Activated naive CD4-positive, alpha-beta T cell treated with anti-CD3 and anti-CD28 coated beads, Interleukin-2, amount 10 ng/mL, durations not matched to agents 7 days and 5 days (primary cell): ENCODE measurements around the gene NOXO1.

Experiments
- CTCF ChIA-PET: fragments of 350-600 bp; sonication (Branson Sonifier 250); formaldehyde crosslinking; loops from one replicate; lab custom pipeline; 2021; ENCODE audit warnings: antibody characterized with exemption; lab: Charles Lee
- DNase-seq: peaks from one replicate; pipeline ENCODE4 v3.0.0-alpha.2; 2020
- H3K27ac Mint-ChIP-seq: one replicate; pipeline ENCODE4 v1.8.0; 2021; ENCODE audit warnings: mild to moderate bottlenecking, moderate library complexity, mixed read lengths
- H3K27me3 Mint-ChIP-seq: one replicate; pipeline ENCODE4 v1.8.0; 2021; ENCODE audit warnings: mild to moderate bottlenecking, mixed read lengths
- H3K36me3 Mint-ChIP-seq: one replicate; pipeline ENCODE4 v1.8.0; 2021; ENCODE audit warnings: mixed read lengths
- H3K4me1 Mint-ChIP-seq: one replicate; pipeline ENCODE4 v1.8.0; 2021; ENCODE audit warnings: mixed read lengths
- H3K4me3 Mint-ChIP-seq: one replicate; pipeline ENCODE4 v1.8.0; 2021; ENCODE audit warnings: mild to moderate bottlenecking, moderate library complexity, mixed read lengths
- H3K9me3 Mint-ChIP-seq: one replicate; pipeline ENCODE4 v1.8.0; 2021; ENCODE audit warnings: mixed read lengths

NOXO1 gene

DNA sequence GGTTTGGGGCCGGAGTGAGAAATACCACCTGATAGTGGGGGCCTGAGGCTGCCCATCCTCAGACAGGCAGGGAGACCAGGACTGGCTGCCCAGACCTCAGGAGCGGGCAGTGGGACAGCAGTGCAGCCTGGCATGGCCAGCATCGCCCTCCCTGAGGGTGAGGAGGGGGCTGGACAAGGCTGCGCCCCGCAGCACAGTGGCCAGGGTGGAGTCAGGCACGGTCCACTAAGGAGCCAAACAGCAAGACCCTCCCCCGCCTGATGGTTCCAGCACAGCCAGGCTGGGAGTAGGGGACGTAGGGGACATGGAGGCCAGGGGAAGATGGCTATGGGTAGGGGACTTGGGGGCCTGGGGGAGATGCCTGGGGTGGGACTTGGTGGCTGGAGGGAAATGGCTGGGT, 25.0 kb upstream of the NOXO1 start:
- Mint-ChIP-seq H3K27me3 (no peaks in the 10 kb centered on the region), H3K36me3 (peaks cover 16% of the 10 kb centered on the region), H3K27ac (no peak overlapping the region), H3K4me1 (peaks cover 51% of the 10 kb centered on the region), H3K4me3 (no peak overlapping the region), H3K9me3 (no peaks in the 10 kb centered on the region)
- CTCF ChIA-PET, result no interaction called here
- no peak for DNase-seq

DNA sequence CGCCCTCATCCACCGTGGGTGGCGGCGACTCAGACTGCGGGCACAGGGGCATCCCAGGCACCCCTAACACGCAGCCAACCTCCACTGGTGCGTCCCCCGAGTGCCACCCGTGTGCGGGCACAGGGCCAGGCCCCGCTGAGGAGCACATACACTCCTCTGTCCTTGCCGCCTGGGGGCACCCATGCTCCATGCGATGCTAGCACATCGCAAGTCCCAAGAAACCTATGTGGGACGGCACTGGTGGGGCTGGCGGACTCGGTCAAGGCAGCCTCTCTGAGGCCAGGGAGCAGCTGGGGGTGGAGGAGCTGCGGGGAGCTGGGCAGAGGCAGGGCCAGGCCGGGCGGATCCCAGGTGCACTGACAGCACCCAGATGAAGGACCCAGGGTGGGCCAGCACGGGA, 24.4 kb upstream of the NOXO1 start:
- H3K27ac Mint-ChIP-seq, result no peak overlapping the region
- no peak for DNase-seq
- peaks cover 23% of the 10 kb centered on the region for H3K36me3 Mint-ChIP-seq
- H3K4me1 Mint-ChIP-seq, result peaks cover 51% of the 10 kb centered on the region
- no peaks in the 10 kb centered on the region for H3K27me3 Mint-ChIP-seq
- no peak overlapping the region for H3K4me3 Mint-ChIP-seq
- H3K9me3 Mint-ChIP-seq, result no peaks in the 10 kb centered on the region
- CTCF ChIA-PET, result interaction anchor here (0.7 to 1.8 kb wide), 2 partner anchors 142 to 245 kb away, joined by 3 to 10 read pairs; partner anchors contain the start of genes ECI1 and RAB26

DNA sequence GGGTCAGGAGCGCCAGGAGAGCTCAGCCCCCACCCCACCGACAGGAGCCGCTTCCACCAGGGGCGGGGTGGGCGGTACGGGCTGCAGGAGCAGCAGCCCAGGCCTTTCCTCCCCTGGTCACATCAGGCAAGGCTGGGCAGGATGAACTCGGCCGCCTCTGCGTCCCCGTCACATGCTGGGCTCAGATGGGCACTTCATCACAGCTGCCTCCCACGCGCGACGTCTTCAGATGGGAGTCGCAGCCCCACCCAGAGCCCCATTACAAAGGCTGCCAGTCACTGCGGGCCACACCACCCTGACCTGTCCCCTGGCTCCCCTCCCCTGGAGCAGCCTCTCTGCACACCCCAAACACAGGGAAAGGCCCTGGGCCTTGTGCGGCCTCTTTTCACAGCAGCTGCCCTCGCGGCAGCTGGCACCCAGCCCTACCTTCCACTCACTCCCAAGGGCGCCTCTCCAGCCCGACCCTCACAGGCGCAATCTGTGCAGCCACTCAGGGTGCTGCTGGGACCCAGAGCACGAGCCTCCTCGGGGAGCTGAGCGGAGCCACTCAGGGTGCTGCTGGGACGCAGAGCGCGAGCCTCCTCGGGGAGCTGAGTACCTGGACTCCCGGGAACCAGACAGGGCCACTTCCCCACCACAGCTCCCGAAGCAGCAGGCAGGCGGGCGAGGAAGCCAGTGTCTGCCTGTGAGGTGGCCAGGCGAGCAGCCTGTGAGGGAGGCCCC, 23.7 kb upstream of the NOXO1 start:
- Mint-ChIP-seq H3K36me3 (peaks cover 23% of the 10 kb centered on the region), H3K9me3 (no peaks in the 10 kb centered on the region), H3K4me3 (no peak overlapping the region), H3K27ac (peak overlapping the region; percentile 55), H3K4me1 (peaks cover 45% of the 10 kb centered on the region), H3K27me3 (no peaks in the 10 kb centered on the region)
- CTCF ChIA-PET, result interaction anchor here (0.7 to 2.3 kb wide), 12 partner anchors 8 to 246 kb away, joined by 3 to 18 read pairs (median 4); partner anchors contain the start of genes ECI1, GFER, RAB26 and RPS2
- DNase-seq, result no peak

DNA sequence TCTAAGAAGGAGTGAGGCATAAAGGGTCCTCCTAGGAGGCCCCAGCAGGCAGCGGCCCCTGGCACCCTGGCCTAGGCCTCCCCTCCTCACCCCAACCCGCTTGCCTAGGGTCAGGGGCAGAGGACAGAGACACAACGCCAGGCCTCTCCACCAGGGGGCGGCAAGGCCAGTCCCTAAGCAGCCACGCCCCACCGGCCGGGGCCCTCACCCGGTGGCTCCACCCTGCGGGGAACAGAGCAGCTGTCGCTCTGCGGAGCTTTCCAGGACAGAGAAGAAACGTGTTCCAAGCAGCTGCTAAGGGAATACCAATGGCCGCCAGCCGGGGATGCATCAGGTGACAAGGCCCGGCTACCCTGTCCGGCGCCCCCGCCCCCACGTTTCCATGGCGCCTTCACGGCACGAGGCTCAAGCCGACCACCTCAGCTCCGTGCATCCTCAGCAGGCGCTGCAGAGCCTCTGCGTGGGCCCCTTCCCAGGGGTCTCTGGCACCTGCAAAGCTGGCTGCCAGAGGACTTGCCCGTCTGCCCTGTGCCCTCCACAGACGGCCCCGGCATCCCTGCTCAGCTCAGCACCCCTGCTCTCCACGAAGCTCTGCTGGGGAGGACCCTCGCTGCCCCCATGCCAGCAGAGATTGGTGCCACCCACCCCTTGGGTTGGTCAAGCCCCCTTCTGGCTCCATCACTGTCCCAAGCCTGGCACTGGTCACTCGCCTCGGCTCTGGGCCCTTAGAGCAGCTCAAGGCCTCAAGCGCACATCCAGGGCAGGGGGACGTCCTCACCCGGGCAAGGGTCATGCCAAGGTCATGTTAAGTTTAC, 22.8 kb upstream of the NOXO1 start:
- peaks cover 43% of the 10 kb centered on the region for H3K4me1 Mint-ChIP-seq
- CTCF ChIA-PET, result interaction anchor here (0.7 to 2.3 kb wide), 22 partner anchors 8 to 248 kb away, joined by 3 to 18 read pairs (median 5); partner anchors contain the start of genes ECI1, GFER, NPW and RAB26
- no peak overlapping the region for H3K4me3 Mint-ChIP-seq
- no peak overlapping the region for H3K27ac Mint-ChIP-seq
- peaks cover 23% of the 10 kb centered on the region for H3K36me3 Mint-ChIP-seq
- no peaks in the 10 kb centered on the region for H3K27me3 Mint-ChIP-seq
- DNase-seq, result peak; percentile 93
- H3K9me3 Mint-ChIP-seq, result no peaks in the 10 kb centered on the region

DNA sequence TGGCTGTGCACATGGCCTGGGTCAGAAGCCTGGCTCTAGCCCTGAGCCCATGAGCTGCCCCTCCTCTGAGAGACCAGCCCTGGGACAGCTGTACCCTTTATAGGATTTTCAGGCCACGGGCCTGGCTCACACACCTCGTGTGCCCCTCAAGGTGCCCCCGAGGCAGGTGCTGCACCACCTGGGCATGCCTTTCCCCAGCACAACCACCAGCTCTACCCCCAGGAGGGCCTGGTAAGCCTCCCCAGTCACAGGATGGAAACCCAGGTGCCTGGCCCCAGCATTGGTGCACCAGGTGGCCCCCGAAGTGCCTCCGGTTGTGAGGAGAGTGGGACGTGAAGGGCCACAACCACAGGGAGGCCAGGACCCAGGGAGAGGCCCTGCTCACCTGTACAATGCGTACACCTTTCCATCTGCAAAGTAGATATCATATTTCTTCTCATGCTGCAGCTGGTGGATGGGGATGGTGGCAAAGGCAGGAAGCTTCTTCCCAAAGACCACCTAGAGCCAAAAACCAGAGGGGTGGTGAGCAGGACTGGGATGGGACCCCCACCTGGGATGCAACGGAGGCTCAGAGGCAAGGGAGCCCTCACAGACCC, 22.1 kb upstream of the NOXO1 start:
- CTCF ChIA-PET, result interaction anchor here (0.6 to 2.3 kb wide), 16 partner anchors 10 to 249 kb away, joined by 3 to 18 read pairs (median 5); partner anchors contain the start of genes ECI1, GFER, NPW and RPS2
- Mint-ChIP-seq H3K4me3 (no peak overlapping the region), H3K4me1 (peaks cover 37% of the 10 kb centered on the region), H3K9me3 (no peaks in the 10 kb centered on the region), H3K27ac (no peak overlapping the region), H3K27me3 (no peaks in the 10 kb centered on the region), H3K36me3 (peaks cover 19% of the 10 kb centered on the region)
- DNase-seq, result no peak

DNA sequence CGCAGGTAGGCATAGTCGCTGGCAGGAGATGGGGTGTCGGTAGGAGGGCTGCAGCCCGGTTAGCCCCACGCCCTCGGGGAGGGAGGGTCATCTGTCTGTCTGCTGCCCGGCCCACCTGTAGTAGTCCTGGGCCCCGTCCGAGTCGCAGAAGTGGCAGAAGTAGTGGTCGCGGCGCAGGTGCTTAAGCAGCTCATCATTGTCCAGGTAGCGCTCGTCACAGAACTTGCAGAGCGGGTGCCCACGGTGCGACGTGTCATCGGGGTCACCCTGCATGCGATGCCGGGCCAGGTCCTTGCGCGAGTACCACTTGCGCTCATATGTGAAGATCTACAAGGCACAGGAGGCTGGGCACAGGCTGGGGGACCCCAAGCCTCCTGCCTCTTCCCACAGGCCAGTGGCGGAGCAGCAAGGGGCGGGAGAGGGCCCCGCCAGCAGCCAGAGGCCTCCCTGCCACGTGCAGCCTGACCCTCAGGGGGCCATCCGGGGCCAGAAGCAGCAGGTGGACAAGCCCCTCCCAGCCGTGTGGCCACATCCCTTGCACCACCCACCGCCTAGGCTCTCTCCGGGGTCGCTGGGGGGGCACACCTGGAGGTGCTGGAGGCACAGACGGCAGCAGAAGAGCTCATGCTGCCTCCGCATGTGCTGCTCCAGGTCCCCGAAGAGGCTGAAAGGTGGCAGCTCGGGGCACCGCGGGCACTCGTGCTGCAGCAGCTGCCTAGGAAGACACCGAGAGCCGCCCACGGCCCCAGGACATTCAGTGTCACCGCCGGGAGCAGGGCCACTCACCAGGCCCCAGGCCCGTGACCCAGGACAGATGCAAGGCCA, 21.3 kb upstream of the NOXO1 start:
- H3K9me3 Mint-ChIP-seq, result no peaks in the 10 kb centered on the region
- H3K4me3 Mint-ChIP-seq, result no peak overlapping the region
- H3K4me1 Mint-ChIP-seq, result peaks cover 30% of the 10 kb centered on the region
- H3K36me3 Mint-ChIP-seq, result peaks cover 20% of the 10 kb centered on the region
- no peak overlapping the region for H3K27ac Mint-ChIP-seq
- no peak for DNase-seq
- no peaks in the 10 kb centered on the region for H3K27me3 Mint-ChIP-seq
- CTCF ChIA-PET, result interaction anchor here (0.6 to 2.3 kb wide), 7 partner anchors 9 to 250 kb away, joined by 3 to 18 read pairs (median 8); partner anchors contain the start of gene ECI1

DNA sequence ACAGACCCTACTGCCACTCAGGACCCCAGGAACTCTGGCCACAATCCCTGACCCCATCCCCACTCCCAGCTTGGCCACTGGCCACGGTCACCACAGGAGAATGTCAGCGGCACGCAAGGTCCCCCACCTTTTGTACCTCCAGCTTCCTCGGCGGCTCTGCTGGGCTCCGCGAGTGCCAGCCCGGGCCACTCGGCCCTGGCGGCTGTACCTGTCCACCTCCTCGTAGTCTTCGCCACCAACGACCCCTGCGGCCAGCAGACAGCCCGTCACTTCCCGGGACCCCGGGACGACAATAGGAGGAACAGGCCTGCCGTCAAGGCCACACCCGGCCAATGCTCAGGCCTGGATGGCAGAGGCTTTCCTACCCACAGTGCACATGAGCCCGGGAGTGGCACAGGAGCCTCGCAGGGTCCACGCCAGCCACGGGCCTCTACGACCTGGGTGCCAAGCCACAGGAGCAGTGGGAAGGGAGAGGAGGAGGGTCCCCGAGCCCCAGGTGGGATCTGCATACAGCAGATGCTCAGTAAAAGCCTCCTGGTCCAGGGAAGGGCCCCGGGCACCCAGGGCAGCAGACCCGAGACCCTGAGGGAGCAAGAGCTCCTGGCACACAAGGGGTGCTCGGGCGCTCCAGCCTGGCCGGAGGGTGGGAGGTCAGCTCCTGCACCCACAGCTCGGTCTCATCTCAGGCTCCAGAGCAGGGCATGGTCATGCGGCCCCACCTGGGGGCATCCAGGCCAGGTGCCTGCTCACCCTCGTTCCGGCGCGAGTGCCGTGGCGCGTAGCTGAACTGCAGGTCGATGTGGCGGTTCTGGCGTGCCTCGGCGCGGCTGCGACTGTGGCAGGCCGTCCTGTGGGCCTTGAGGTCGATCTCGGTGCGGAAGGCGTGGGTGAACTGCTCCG, 20.4 kb upstream of the NOXO1 start:
- no peak for DNase-seq
- CTCF ChIA-PET, result no interaction called here
- Mint-ChIP-seq H3K27me3 (no peaks in the 10 kb centered on the region), H3K4me3 (no peak overlapping the region), H3K36me3 (peaks cover 23% of the 10 kb centered on the region), H3K27ac (no peak overlapping the region), H3K4me1 (peaks cover 23% of the 10 kb centered on the region), H3K9me3 (no peaks in the 10 kb centered on the region)

DNA sequence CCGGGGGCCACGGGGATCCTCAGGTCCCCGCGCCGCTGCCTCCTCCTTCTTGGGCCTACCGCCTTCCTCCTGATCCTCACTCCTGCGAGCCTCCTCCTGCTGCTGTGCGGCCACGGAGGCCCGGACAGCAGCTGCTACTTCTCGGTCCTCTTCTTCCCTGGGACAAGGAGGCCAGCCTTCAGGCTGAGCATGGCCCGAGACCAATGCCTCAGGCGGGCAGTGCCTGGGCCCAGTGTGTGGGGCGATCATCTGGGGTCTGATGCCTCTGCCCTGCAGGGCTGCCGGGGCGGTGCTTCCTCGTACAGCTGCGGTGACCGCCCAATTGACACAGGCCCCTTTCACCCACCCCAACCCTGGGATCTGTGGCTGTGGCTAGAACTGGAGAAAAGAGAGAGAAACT, 19.8 kb upstream of the NOXO1 start:
- Mint-ChIP-seq H3K4me1 (peaks cover 19% of the 10 kb centered on the region), H3K27me3 (no peaks in the 10 kb centered on the region), H3K4me3 (no peak overlapping the region), H3K36me3 (peaks cover 21% of the 10 kb centered on the region), H3K9me3 (no peaks in the 10 kb centered on the region), H3K27ac (no peak overlapping the region)
- no peak for DNase-seq
- CTCF ChIA-PET, result no interaction called here

DNA sequence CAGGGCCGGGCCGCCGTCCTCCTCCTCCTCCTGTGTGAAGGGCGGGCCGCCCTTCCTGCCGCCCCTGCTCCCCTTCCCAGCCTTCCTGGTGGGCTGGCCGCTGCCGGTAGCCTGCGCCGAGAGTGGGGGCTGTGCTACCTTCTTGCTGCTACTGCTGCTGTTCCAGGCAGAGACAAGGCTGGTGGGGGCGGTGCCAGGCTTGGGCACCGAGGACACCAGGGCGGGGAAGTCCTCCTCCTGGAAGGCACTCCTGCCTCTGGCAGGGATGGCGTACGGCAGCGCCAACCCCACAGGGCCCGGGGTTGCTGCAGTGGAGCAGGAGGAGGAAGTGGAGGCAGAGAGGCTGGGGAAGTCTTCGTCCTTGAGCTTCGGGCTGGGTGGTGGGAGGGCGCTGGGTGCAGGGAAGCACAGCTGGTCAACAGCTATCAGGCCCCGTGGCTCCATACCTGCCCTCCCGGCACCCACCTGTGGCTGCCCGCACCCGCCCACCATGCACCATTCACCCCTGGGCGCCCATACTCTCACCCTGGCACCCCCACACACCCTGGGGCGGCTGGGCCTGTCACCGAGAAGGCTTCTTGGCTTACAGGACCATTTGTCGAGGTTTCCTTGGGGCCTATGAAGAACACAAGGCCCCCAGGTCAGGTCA, 18.7 kb upstream of the NOXO1 start:
- Mint-ChIP-seq H3K27me3 (no peaks in the 10 kb centered on the region), H3K4me1 (peaks cover 12% of the 10 kb centered on the region), H3K27ac (no peak overlapping the region), H3K9me3 (no peaks in the 10 kb centered on the region), H3K36me3 (peaks cover 20% of the 10 kb centered on the region), H3K4me3 (no peak overlapping the region)
- DNase-seq, result no peak
- CTCF ChIA-PET, result no interaction called here

DNA sequence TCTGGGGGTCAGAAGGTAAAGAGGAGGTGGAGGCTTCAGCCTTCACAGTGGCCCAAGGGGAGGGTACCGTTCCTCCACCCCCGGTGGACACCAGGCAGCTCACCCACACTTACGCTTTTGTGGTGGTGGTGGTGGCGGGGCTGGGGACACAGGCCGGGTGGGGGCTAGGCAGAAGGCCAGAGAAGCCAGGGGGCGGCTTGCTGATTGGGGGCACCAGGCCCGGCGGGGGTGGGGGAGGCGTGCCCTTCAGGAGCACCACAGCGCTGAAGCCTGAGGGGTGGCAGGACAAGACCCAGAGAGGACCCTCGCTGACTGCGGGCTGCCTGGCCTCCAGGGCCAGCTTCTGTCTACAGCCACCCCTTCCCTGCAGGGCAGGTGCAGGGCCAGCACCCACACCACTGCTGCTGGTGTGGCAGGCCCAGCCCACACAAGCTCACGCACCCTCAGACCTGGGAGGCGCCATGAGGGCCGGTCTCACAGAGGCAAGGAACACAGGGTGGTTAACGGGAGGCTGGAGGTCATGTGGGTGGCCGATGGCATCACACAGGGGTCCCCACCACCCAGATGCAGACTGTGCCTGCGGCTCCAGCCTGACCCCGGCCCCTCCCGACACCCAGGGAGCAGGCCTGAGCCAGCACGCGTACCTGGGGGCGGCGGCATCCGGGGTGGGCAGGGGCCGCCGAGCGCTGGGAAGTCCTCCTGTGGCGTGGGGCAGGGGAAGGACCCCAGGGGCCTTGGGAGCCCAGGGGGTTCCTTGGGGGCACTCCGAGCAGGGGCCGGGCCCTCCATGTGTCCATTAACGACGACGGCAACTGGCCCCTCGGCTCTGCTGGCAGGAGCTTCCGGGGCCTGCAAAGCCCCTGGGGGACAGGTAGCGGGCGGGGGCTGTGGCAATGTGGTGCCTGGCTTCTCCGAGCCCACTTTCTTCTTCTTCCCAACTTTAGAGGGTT, 17.9 kb upstream of the NOXO1 start:
- DNase-seq, result no peak
- Mint-ChIP-seq H3K27ac (no peak overlapping the region), H3K27me3 (no peaks in the 10 kb centered on the region), H3K4me1 (peaks cover 6% of the 10 kb centered on the region), H3K4me3 (no peak overlapping the region), H3K36me3 (peaks cover 20% of the 10 kb centered on the region), H3K9me3 (no peaks in the 10 kb centered on the region)
- CTCF ChIA-PET, result no interaction called here

DNA sequence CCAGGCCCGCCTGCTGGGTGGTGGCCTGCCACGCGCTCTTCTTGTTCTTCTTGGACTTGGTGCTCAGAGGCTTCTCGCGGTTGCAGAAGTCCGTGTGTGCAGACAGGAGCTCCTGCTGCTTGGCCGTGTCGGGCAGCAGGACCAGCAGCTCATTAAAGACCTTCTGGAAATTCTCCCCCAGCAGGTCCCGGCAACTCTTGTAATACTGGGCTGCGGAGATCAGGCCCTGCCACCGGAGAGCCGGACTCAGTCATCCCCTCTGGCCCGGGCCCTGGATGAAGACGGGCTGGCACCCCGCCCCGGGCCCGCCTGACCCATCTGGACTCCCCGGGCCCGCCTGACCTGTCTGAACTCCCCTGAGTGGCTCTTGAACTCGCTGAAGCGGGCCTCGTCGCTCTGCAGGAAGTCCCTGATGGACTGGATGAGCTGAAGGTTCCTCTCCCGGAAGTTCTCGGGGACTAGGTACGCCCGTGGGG, 17.1 kb upstream of the NOXO1 start:
- H3K27me3 Mint-ChIP-seq, result peaks cover 5% of the 10 kb centered on the region
- H3K9me3 Mint-ChIP-seq, result no peaks in the 10 kb centered on the region
- H3K4me3 Mint-ChIP-seq, result no peak overlapping the region
- CTCF ChIA-PET, result no interaction called here
- H3K4me1 Mint-ChIP-seq, result peaks cover 5% of the 10 kb centered on the region
- H3K27ac Mint-ChIP-seq, result no peak overlapping the region
- no peak for DNase-seq
- peaks cover 20% of the 10 kb centered on the region for H3K36me3 Mint-ChIP-seq
